Adipocyte (in vitro differentiated cells): Measurements from ENCODE around the gene MFN2.

Experiments used
- DNase-seq: peaks from one replicate; pipeline ENCODE4 v3.0.0-alpha.2; 2015; ENCODE audit warnings: low read depth
- H3K27me3 ChIP-seq: replicated peaks from 2 replicates; pipeline ENCODE4 v1.7.0; 2013; ENCODE audit warnings: mild to moderate bottlenecking, low read length, moderate library complexity; ENCODE audit not compliant: control insufficient read depth, insufficient read depth
- H3K36me3 ChIP-seq: 2 replicates; pipeline ENCODE4 v1.7.0; 2013; ENCODE audit warnings: low read length, mild to moderate bottlenecking, moderate library complexity; ENCODE audit not compliant: control insufficient read depth, insufficient read depth, severe bottlenecking
- H3K4me1 ChIP-seq: 2 replicates; pipeline ENCODE4 v1.7.0; 2013; ENCODE audit warnings: mild to moderate bottlenecking, low read length, moderate library complexity; ENCODE audit not compliant: control insufficient read depth, insufficient read depth
- H3K4me3 ChIP-seq: 2 replicates; pipeline ENCODE4 v1.7.0; 2013; ENCODE audit warnings: mild to moderate bottlenecking, low read length, moderate library complexity
- H3K9ac ChIP-seq: 2 replicates; pipeline ENCODE4 v1.7.0; 2013; ENCODE audit warnings: mild to moderate bottlenecking, low read length, moderate library complexity
- H3K9me3 ChIP-seq: 2 replicates; pipeline ENCODE4 v1.7.0; 2013; ENCODE audit warnings: mild to moderate bottlenecking, low read length, moderate library complexity; ENCODE audit not compliant: control insufficient read depth

Gene MFN2

DNA sequence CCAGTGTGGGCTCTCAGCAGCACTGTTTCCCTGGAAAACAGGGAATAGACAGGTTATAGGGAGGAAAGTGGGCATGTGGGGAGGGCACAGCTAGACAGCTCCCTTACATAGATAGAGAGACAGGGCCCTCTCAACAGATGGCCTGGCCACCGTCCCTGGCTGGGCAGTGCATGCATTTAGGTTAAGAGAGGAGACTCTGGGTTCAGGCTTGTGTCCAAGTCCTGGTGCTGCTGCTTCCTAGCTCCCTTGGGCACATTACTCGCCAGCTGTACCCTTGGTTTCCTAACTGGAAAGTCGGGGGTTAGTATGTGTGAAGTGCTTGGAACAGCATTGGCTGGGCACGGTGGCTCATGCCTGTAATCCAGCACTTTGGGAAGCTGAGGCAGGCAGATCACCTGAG is 36.6 kb upstream of the MFN2 start:
- no peak for DNase-seq
- Histone ChIP-seq H3K36me3 (peaks cover 8% of the 10 kb centered on the region), H3K4me3 (no peak overlapping the region), H3K27me3 (no peaks in the 10 kb centered on the region), H3K4me1 (peaks cover 11% of the 10 kb centered on the region), H3K9me3 (peaks cover 3% of the 10 kb centered on the region), H3K9ac (no peak overlapping the region)

DNA sequence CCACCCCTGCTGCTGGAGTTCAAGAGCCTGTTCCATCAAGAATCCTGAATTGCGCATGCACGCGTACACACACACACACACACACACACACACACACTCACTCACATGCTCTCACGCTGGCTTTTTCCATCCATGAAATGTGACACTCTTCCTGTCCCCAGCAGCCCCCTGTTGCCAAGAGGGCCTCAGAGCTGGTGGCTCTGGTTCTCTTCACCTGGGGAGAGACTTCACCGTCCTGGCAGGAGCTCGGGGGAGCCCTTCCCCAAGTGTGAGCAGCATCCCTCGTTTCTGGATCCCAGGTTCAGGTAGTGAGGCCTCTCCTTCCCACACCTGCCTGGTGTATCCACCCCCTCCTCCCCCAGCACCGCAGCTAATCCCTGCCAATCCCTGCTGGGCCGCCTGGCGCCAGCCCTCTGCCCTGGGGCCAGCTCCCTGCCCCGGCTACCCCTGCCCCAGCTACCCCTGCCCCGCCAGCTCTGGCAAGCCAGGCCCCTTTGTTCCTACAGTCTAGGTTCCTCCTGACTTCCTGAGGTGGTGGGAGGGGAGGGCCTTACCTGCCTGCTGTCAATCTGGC is 35.8 kb upstream of the MFN2 start:
- Histone ChIP-seq H3K9ac (no peak overlapping the region), H3K4me1 (peaks cover 6% of the 10 kb centered on the region), H3K27me3 (no peaks in the 10 kb centered on the region), H3K9me3 (peaks cover 3% of the 10 kb centered on the region), H3K4me3 (no peak overlapping the region), H3K36me3 (peaks cover 8% of the 10 kb centered on the region)
- no peak for DNase-seq

DNA sequence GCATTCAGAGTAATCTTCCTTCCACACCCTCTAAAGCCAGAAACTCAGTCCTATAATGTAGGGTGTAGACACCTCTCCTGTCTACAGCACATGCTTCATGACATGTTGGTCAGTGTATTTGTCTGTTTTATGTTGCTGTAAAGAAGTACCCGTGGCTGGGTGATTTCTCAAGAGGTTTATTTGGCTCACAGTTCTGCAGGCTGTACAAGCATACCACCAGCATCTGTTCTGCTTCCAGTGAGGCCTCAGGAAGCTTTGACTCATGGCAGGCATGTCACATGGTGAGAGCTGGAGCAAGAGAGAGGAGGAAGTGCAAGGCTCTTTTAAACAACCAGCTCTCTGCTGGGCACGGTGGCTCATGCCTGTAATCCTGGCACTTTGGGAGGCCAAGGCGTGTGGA is 33.6 kb upstream of the MFN2 start:
- Histone ChIP-seq H3K4me1 (peaks cover 6% of the 10 kb centered on the region), H3K9me3 (peaks cover 3% of the 10 kb centered on the region), H3K27me3 (no peaks in the 10 kb centered on the region), H3K9ac (no peak overlapping the region), H3K36me3 (peaks cover 23% of the 10 kb centered on the region), H3K4me3 (no peak overlapping the region)
- no peak for DNase-seq

DNA sequence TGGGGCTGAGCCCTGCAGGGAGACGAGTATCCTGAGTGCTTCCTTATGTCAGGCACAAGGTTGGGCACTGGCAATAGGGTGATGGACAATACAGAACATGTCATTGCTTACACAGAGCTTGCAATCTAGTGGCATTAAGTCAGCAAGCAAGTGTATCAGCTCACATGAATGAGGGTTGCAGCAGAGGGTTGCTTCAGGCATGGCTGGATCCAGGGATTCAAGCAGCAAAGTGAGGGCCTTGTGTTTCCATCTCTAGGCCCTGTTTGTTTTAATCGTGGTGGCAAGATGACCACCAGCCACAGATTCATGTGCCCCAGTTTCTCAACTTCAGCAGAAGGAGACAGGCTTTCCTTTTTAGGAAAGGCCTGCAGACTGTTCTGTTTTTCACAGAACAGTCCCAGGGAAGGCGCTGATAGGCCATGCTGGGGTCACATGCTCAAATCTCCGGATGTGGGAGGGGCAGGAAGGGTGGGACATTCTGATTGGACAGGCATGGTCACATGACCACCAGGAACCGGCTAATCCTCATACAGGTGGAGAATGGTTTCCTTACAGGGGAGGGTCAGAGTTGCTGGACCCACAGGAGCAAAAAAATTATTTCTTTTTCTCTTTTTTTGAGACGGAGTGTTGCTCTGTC is 31.3 kb upstream of the MFN2 start:
- H3K4me3 ChIP-seq, result no peak overlapping the region
- H3K27me3 ChIP-seq, result no peaks in the 10 kb centered on the region
- H3K9me3 ChIP-seq, result peaks cover 3% of the 10 kb centered on the region
- no peaks in the 10 kb centered on the region for H3K4me1 ChIP-seq
- H3K36me3 ChIP-seq, result peaks cover 23% of the 10 kb centered on the region
- no peak for DNase-seq
- H3K9ac ChIP-seq, result no peak overlapping the region

DNA sequence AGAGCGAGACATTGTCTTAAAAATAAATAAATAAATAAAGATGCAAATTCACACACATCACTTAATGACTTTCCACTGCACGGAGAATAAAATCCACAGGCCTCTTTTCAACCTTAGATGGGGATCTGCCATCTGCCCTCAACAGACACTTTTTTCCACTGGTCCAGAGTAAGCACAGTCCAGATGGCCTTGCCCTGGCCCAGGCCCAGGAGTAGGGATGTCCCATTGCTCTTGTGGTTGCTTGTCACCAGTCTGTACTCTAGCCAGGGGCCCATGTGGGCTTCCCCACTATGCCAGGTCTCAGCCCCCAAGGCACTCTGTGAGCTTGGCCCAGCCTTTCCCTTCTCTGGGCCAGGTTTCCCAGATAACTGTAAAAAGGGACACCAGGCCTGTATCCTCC is 28.3 kb upstream of the MFN2 start:
- H3K9ac ChIP-seq, result no peak overlapping the region
- H3K4me3 ChIP-seq, result no peak overlapping the region
- no peaks in the 10 kb centered on the region for H3K9me3 ChIP-seq
- no peak for DNase-seq
- H3K27me3 ChIP-seq, result no peaks in the 10 kb centered on the region
- no peaks in the 10 kb centered on the region for H3K4me1 ChIP-seq
- peaks cover 24% of the 10 kb centered on the region for H3K36me3 ChIP-seq

DNA sequence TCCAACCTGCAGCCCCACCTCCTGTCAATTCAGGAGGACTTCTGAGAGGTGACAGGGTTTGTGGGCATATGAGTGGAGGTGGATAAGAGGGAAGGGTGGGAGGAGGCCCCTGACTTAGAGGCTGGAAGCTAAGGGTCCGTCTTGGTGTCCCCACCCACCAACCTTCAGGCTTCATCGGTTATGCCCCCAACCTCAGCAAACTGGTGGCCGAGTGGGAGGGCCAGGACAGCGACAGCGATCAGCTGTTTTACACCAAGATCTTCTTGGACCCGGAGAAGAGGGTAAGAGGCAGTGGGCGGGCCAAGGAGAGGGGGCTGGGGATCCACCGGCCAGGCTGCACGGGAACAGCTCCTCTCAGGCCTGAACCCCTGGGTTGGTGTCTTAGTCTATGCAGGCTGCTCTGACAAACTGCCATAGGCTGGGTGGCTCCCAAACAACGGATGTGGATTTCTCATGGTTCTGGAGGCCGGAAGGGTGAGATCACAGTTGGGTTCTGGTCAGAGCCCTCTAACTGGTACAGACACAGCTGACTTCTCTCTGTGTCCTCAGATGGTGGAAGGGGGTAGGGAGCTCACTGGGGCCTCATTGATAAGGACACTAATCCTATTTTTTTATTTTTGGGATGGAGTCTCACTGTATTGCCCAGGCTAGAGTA is 27.7 kb upstream of the MFN2 start:
- Histone ChIP-seq H3K4me1 (no peaks in the 10 kb centered on the region), H3K9me3 (no peaks in the 10 kb centered on the region), H3K27me3 (no peaks in the 10 kb centered on the region), H3K36me3 (peaks cover 29% of the 10 kb centered on the region), H3K9ac (no peak overlapping the region), H3K4me3 (no peak overlapping the region)
- DNase-seq, result no peak

DNA sequence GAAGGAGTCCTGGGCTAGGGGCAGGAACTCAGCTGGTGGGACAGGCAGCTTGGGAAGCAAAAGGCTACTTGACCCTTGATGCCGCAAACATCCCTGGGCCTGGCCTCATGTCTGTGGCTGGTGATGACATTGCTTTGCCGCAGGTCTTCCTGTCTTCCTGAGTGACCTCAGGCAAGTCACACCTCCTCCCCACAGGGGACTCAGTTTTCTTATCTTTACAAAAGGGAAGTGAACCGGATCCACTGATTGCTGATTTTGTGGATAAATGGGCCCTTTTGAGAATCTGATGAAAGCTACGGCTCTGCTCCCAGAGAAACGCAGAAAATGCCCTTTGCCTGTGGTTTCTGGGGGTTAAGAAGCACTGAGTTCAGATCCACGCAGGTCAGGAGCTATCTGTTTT is 25.0 kb upstream of the MFN2 start:
- H3K4me3 ChIP-seq, result no peak overlapping the region
- no peaks in the 10 kb centered on the region for H3K9me3 ChIP-seq
- DNase-seq, result no peak
- H3K9ac ChIP-seq, result no peak overlapping the region
- H3K4me1 ChIP-seq, result no peaks in the 10 kb centered on the region
- peaks cover 32% of the 10 kb centered on the region for H3K36me3 ChIP-seq
- H3K27me3 ChIP-seq, result no peaks in the 10 kb centered on the region

DNA sequence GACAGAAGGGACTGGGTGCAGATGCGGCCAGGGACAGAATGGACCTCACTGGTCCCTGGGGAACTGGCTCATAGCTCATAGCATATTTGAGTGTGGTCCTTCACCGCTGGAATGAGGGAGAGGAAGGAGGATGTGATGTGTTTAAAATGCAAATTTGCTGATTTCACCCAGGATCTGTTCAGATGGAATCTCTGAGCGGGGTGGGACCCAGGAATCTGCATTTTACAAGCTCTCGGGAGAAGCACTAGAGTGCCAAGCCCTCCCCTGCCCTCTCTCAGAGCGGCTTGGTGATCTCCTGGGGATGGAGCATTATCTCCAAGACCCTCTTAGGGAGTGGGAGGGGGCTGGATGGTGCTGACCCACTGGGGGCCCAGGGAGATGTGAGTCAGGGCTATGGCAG is 22.8 kb upstream of the MFN2 start:
- no peak overlapping the region for H3K4me3 ChIP-seq
- DNase-seq, result no peak
- H3K4me1 ChIP-seq, result peaks cover 11% of the 10 kb centered on the region
- H3K27me3 ChIP-seq, result no peaks in the 10 kb centered on the region
- peaks cover 29% of the 10 kb centered on the region for H3K36me3 ChIP-seq
- no peak overlapping the region for H3K9ac ChIP-seq
- no peaks in the 10 kb centered on the region for H3K9me3 ChIP-seq

DNA sequence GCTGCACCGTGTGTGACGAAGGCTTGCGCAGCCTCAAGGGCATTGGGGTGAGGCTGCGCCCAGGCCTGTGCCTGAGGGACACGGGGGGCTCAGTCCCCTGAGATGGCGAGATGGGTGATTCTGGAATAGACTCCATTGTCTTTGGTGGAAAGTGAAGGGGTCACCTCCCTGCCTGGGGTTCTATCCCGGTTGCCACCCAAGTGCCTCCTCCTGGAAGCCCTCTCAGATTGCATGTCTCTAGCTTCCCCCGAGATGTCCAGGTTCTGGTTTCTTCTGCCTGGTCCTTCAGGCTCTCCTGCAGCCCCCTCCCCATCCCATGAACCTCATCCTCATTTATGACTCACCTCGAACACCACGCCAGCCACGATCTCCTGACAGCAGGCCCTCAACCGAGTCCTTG is 22.3 kb upstream of the MFN2 start:
- H3K4me1 ChIP-seq, result peaks cover 11% of the 10 kb centered on the region
- peaks cover 29% of the 10 kb centered on the region for H3K36me3 ChIP-seq
- H3K4me3 ChIP-seq, result no peak overlapping the region
- no peak overlapping the region for H3K9ac ChIP-seq
- no peaks in the 10 kb centered on the region for H3K9me3 ChIP-seq
- no peak for DNase-seq
- no peaks in the 10 kb centered on the region for H3K27me3 ChIP-seq

DNA sequence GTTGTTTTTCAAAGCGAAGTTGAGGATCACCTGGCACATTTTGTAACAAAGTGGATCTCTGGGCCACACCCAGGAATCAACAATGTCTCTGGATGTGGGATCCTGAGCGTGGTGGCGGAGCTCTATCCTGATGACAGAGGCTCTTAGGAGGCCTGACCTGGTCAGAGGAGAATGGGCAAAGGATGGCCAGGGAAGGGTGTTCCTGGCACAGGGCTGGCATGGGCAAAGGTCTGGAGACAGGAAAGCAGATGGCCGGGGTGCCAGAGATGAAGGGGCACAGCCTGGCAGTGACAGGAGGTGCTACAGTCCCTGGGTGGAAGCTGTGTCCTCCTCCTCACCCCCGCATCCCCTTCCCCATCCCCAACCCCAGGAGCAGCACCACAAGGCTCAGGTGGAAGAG is 20.0 kb upstream of the MFN2 start:
- no peak for DNase-seq
- Histone ChIP-seq H3K9me3 (no peaks in the 10 kb centered on the region), H3K27me3 (no peaks in the 10 kb centered on the region), H3K36me3 (peaks cover 52% of the 10 kb centered on the region), H3K4me1 (peaks cover 11% of the 10 kb centered on the region), H3K4me3 (no peak overlapping the region), H3K9ac (no peak overlapping the region)

DNA sequence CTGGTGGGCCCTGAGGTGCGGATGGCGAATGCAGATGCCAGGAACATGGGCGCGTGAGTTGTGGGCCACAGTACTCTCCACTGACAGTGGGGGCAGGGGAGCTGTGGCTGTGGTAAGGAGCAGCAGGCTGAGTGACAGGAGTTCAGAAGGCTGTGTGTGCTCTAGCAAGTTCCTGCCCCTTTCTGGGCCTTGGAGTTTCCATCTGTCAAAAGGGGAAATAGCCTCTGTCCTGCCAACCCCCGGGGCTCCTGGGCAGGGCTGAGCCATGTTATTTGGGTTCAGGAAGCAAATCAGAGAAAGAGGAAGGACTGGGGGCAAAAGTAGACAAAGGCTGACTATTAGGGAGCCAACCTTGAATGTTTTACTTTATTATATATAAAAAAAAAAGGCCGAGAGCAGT is 19.5 kb upstream of the MFN2 start:
- Histone ChIP-seq H3K4me3 (no peak overlapping the region), H3K9ac (no peak overlapping the region), H3K27me3 (no peaks in the 10 kb centered on the region), H3K4me1 (peaks cover 11% of the 10 kb centered on the region), H3K36me3 (peaks cover 57% of the 10 kb centered on the region), H3K9me3 (no peaks in the 10 kb centered on the region)
- no peak for DNase-seq
